T1000 (cell line): ENCODE measurements around the gene BCAS1.

Experiments
- DNase-seq: peaks from one replicate; lab custom pipeline; 2025; ENCODE audit warnings: mixed read lengths; lab: John Stamatoyannopoulos, UW

Gene BCAS1

DNA sequence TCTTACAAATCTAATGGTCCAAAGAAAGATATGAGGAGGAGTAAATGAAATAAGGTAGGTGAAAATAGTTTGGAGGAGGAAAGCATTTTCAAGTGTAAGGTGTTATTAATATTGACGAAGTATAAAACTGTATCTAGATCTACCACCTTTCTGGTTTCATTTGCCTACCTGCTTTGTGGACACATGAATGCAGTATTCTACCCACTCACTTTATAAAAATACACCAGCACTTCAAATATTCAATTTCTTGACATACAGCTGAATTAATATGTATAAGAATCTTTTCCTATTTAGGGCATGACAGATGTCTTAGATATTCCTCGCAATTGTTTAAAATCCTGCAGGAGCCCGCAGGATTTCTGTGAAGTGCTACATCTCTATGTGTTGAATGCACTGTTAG lies 108.0 kb downstream of the BCAS1 start:
- DNase-seq = no peak

DNA sequence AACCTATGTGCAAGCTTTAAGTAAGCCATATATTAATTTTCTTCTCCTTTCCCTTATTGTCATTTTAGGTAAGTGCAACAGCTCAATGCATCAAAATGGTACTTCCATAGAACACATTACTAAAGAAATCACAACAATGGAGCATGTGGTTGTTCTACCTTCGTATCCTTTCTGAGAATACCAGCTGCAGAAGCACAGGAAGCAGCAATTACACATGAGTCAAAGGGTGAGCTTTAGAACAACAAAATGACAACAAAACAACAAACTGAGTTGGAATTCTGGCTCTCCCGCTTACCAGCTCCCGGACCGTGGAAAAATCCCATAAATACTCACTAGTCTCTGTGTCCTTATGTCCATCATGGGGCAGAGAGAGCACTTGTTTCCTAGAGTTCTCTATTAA lies 108.9 kb downstream of the BCAS1 start:
- no peak for DNase-seq

DNA sequence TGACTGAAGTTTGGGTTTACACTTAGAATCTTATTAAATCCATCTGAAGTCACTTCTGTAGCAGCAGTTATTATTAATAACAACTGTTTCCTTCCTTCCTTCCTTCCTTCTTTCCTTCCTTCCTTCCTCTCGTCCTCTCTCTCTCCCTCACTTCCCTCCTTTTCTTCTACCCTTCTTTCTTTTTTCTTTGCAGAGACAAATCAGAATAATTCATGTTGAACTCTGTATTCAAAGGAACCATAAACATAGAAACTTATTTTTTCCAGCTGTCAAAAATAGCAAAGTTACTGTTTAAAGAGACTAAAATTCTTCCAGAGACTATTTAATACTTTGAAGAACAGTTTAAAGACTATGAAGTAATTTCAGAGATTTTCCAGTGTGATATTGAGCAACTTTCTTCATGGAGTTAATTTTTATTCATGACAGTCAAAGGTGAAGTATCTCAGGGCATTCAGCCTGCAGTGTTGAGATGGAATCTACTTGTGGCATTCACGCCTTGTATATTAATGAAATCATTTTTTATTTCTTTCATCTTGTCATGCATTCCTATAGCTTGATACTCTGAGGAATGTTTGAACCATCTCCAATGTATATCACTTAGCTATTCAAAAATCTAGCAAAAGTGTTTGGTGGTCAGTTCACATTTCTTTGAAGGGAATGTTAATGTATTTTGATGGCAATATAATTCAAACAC lies 109.7 kb downstream of the BCAS1 start:
- DNase-seq = no peak

DNA sequence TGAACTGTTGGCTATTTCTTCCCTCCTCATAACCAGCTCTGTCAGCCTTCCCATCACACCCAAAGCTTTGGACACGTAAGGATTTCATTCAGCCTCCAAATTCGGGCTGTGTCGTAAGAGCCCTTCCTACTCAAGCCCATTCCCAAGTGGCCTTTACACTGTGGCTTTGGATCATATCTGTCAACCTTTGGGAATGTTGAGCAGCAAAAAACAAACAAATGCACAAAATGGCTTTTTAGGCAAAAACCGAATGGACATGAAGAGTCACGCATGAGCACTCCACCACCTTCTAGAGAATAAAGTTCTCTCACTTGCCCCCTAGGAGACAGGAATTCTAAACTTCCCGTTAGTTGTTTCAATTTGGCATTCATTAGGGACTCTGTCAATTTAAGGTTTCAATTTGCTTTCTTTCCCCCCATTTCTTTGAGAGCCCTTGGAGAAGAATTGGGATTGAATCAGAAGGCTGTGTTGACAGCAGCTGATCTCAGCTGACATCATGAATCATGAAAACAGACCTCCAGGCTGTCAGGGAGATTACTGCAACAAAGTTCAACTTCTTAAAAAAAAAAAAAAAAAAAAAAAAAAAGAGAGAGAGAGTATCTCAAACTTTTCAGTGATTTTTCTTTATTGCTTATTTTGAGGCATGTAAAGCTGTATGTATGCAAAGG lies 110.3 kb downstream of the BCAS1 start:
- peak; percentile 32 for DNase-seq

DNA sequence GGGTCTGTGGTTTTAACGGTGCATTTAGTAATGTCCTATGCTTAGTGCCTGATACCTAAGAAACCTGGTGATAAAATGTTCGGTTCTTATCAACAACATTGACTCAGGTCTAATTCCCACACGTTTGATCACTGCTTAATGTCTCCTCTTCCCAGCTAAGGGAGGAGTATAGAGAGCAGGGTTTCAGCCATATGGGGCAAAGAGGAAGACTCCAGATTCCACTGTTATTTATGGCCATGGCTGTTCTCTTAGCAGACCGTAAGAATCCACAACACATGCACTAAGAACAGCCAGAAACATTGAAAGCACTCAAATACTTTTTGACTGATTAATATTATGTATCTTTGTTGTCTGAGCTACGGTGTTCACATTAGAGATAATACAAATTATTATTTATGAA lies 112.1 kb downstream of the BCAS1 start:
- DNase-seq = no peak

DNA sequence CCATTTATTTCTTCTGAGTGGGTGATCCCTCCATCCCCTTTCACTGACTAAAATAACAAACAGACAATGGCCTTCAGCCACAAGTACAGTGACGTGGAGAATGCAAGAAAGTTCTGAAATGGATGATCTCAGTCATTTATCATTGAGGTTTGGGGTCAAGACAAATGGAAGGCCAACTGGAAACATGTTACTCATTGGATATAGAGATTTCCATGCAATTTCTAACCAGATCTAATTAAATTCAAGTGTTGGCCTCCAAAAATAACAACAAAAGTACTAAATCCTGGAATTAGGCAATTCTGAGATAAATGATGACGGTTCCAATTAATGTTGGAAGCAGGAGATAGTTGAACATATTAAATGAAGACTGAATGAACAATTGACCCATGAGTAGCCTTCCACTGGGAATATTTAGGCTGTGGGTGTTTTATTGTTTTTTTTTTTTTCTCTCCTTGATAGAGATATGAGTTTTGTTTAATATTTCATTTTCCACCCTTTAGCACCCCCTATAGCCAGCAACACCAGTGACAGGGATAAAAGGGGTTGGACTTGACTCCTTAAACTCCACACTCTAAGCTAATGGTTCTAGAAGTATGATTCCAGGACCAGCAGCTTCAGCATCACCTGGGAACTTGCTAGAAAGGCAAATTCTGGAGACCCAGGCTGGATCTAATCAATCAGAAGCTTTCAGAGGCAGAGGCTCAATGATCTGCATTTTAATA lies 112.8 kb downstream of the BCAS1 start:
- DNase-seq = no peak

DNA sequence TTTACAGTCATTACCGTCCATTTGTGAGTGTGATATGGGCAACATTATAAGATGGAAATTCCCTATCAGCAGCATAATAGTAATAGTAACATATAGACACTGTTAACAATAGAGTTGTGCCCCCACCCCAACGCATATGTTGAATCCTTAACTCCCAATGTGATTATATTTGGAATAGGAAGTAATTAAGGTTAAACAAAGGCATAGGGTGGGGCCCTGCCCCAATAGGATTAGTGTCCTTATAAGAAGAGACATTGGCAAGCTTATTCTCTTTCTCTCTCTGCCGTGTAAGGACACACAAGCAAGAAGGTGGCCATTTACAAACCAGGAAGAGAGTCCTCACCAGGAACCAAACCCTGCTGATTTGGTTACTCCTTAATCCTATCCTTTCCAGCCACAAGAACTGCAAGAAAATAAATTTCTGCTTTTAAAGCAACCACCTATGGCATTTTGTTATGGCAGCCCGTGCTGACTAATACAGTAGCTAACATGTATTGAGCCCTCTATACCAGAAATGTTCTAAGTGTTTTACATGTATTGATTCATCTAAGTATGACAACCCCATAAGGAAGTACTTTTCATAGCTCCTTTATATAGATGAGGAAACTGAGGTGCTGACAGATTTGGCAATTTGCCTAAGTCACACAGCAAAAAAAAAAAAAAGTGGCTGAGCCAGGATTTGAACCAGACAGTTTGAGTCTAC lies 114.2 kb downstream of the BCAS1 start:
- DNase-seq = no peak

DNA sequence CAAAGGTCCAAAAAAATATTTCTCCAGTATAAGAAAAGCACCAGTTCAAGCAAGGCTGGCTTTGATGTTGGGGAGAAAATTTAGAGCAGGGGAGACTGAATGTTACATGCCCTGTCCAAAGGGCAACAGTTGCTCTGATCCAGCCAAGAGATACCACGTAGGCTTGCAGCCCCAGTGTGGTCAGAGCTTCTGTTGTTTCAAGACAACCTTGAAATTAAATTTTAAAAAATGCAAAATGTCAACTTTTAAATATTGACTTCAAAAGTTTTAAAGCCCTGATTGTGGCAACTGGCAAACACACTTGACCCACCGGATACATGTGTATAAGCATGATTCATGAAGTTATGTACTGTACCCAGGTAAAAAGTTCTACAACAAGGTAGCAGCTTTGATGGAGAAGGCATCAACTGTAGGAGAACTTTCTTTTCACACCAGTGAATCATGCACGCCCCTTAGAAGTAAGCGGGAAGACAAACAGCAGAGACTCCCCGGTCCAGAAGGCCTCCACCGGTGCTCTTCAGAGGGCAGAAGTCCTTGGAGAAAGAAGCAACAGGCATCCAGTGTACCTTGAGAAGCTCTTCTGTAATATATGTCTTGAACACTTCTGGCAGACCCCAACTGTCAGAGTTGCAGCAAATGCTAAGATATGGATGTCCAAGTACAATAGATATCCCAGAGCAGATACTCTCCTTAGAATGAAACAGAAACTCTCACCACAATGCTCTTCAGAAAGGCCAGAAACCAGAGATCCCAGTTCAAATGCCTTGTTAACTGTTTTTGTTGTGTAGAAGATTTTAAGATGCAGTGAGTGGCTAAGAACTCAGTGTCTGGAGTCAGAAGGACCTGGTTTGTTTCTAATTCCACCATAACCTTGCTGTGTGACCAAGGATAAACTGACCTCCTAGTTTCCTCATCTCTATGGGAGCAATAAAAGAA lies 115.4 kb downstream of the BCAS1 start:
- DNase-seq = no peak

DNA sequence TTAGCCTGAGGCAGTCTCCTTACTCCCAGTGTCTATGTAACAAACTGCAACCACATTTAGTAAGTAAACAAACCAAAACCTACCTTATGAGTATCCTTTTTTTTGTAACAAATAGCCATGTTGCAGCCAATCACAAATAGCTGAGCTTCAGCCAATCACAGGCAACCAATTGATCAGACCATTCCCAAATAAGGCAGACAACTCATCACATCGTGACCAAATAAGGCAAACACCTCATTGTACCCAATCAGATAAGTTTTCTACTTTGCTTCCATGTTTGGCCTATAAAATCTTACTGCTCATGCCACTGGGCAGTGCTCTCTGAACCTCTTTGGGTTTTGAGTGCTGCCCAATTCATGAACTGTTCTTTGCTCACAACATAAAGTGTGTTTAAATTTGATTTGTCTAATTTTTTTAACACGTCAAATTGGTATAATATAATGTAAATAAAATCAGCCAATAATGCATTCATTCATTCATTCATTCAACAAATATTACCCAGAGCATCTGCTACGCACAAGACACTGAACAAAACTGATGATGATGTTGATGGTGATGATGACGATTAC lies 117.8 kb downstream of the BCAS1 start:
- DNase-seq = no peak

DNA sequence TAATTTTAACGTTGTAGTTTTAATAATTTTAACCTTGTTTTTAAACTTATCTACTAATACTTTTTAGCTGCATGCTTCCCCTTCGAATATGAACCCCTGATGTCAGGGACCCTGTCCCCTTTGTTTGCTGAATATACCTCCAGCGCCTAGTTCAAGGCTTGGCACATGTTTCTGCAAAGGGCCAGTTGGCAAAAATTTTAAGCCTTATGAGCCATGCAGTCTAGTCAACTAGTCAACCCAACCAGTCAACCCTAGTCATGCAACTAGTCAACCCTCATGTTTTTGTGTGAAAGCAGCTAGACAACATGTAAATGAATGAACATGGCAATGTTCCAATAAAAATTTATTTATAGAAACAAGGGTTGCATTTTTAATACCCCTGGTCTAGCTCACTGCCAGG lies 119.8 kb downstream of the BCAS1 start:
- DNase-seq = no peak

DNA sequence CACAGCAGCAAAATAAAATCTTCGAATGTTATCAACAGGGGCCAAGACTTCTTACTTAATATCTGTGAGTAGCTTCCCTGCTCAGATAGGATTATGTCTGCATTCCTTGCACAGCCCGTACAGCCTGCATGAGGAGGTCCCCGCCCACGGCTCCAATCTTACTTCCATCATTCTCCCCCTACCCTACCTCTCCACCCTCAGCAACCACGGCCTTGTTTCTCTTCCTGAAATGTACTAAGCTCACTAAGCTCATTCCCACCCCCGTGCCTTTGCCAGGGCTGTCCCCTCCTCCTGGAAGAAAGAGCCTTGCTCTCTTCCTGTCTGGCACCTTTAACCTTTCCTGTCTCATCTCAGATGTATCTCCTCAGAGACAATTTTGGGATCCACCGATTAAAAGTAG lies 120.4 kb downstream of the BCAS1 start:
- no peak for DNase-seq

DNA sequence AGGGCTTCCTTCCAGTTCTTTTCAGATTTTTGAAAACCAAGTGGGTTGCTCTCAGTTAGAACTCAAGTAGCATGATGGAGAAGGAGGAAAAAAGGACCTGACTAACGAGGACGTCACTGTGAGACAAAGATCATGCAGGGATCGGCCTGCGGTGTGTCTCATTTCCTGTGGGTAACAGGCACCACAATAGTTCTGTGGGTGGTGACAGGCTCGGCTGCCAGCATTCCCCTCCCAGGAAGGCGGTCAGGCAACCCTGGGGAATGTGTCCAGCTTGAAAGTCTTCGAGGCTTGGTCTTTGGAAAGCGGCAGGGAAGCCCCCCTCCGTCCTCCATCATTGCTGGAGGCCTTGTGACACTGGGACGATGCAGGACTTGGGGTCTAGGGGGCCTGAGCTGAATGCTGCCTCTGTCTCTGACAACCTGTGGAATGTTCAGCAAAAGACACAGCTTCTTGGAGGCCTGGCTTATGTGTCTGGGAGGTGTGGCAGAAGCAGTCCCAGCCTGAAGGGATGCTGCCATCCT lies 121.0 kb downstream of the BCAS1 start:
- peak; percentile 79 for DNase-seq

DNA sequence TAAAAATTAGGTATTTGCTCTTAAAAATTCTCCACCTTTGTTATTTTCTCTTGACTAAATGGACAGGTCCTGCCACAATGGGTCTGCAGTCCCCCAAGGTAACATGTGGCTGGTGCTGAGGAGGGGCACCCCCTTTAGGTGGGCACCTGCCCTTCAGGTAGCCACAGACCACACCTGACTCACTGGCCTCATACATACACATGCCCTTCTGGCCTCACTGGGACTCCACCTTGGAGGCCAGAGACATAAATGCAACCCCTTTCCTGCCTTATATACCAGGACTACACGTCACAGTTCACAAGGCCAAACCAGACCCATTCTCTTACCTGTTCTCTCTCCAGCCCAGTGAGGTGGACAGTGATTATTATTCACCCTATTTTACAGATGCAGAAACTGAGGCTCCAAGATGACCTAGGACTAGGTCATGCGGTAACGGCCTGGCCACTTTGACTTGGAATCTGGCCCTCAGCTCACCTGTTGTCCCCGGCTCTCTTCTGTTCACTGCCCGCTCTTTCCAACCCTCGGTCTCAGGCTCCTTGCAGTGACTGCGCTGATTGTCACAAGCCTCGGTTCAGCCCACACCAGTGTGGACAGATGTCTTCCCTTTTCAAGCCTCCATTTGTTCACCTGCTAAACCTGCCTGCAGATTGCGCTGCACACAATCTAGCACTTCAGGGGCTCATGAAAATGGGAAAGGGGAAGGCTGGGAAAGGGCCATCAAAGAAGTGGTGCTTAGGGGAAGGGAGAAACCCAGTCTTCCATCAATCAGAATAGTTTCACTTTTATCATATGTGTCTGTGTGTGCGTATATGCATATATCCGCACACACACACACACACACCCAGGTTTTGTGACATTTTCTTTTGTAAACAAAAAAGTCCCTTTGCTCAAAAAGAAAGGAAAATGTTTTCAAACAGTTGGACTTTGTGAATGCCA lies 121.7 kb downstream of the BCAS1 start:
- DNase-seq = no peak

DNA sequence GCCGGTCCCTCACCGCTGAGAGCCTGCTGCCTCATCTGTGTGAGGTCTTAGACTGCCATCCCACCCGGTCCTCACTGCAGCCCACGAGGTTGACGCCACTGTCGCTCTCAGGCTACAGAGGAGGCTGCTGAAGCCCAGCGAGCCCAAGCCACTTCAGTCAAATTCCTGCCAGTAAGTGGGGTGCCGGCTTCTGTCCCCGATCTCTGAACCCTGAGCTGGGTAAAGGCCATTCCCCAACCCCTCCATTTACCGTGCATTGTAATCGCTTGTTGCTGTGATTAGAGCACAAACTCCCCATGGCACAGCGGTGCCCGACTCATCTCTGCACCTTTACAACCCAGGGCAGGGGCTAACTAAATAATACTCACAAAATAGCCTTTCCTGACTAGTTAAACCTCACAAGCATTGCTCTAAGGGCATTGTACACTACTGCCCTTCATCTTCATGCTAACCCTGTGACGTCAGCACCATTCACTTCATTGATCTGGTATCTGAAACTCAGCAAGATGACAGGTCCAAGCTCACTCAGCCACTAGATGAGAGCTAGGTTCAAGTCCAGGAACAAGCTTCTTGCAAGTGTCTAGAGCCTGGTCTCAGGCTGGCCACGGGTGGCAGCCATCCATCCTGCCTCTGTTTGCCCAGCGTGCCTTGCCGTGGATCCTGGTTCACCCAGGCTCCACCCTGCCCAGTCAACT lies 122.7 kb downstream of the BCAS1 start:
- DNase-seq = no peak

DNA sequence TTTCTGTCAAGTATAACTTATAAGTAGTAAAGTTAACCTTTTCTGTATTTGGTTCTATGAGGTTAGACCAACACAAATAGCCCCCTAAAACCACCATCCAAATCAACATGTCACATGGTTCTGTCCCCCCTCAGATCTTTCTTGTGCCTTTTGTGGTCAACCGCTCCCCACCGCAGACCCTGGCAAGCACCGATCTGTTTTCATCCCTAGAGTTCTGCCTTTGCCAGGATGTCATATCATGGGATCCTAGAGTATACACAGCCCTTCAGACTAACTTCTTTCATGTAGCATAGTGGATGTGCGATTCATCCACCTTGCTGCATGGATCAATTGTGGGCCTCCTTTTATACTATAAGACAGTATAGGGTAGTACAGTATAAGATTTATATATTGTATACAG lies 124.3 kb downstream of the BCAS1 start:
- no peak for DNase-seq

DNA sequence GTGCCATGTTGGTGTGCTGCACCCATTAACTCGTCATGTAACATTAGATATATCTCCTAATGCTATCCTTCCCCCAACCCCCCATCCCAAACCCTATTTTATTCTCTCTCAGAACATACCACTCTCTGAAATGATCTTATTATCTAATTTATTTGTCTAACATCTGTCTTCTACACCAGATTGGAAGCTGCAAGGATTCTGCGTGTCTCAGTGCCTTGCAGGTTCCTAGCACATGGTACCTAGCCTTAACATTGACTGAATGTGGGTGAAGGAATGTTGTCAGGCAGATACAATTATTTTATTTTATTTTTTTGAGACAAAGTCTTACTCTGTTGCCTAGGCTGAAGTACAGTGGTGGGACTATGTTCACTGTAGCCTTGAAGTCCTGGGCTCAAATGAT lies 124.9 kb downstream of the BCAS1 start:
- no peak for DNase-seq

DNA sequence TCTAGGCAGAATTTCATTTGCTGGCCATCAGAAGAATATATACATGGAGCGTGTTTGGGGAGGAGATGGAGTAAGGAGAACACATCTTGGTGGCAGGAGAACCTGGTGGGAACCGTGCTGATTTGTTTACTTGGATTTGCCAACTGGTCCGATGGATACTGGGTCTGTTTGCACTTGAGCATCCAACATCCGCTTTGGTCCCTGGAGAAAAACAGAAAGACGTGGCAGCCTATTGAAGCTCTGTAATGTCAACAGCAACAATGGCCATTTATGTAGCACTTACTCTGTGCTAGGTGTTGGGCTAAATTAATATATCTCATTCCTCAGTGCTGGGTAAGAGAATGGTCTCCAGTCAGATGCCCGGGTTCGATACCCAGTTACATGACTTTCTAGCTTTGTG lies 125.6 kb downstream of the BCAS1 start:
- DNase-seq = no peak

DNA sequence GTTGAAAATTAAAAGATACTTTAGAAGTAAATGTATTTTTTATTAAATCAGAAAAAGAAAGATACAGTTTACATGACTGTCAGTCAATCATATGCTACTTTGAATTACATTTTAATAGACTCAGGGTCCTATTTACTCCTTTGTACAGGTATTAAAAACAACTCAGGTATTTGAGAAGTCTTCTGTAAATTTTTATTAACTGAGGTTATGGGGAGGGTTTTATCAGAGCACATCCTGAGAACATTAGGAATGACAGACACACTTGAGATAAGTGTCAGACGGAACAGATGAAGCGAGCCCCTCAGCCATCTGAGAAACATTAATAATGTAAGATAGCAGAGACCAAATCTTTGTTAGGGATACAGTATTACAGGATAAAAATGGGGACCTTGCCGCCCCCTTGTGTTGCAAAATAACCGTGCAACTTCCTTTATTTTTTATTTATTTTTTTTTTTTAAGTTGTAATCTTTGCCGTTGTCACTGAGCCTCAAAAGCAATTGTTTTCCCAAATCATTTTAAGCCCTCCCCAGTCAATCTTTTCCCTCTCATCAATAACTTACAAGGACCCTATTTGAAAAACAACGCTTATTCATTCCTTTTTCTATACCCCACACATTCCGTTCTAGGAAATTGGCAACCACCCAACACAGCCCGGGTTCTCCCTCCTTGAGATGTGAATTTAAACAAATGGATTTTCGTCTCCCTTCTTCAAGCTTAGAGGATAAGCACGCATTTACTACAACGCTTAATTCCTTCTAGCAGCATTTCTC lies 126.7 kb downstream of the BCAS1 start:
- no peak for DNase-seq
